Adrenal gland (tissue), 5 donors: ENCODE data around the gene PACSIN2.

ENCODE experiments used
- CTCF ChIP-seq, 6 experiments: fragments of 450-650 bp in 4 of 6; fragments of 200-600 bp in 2 of 6; sonication (generic) in 1 of 6; IDR thresholded peaks; 1 replicate in 5 of 6; 2 replicates in 1 of 6; pipeline versions ENCODE4 v1.5.1 to v1.8.0; 2016 to 2021; ENCODE audit warnings: antibody characterized with exemption in 6 of 6, mild to moderate bottlenecking in 2 of 6, moderate library complexity in 1 of 6
- POLR2A ChIP-seq, 2 donors: fragments of 450-650 bp; IDR thresholded peaks; one replicate each; pipeline ENCODE4 v1.6.1; 2017; ENCODE audit warnings: antibody characterized with exemption in 2 of 2, mild to moderate bottlenecking in 2 of 2, moderate library complexity in 1 of 2
- donor health status: DM: no; HTN: no; CAD: no.

GRCh38 chr22:42925598-42925997 is 89.4 kb downstream of the PACSIN2 start:
- TF ChIP-seq POLR2A (IDR thresholded peaks at IDR 0.05) (no peak), CTCF (IDR thresholded peaks at IDR 0.05) (no peak)
